Esophagus squamous epithelium (tissue), 5 donors: ENCODE results near the gene HPCAL1. TPM values are rescaled to one million over a fixed set of nuclear protein-coding genes. Genes with fewer than 3 reads are reported as not detected.

Source experiments
- DNase-seq: peaks from one replicate; lab custom pipeline; 2025; lab: John Stamatoyannopoulos, UW
- H3K27ac ChIP-seq, 4 donors: fragments of 200-600 bp; sonication (generic); one replicate each; pipeline ENCODE4 v1.5.1; 2016 to 2019; ENCODE audit warnings: mild to moderate bottlenecking in 1 of 4
- H3K27me3 ChIP-seq, 4 donors: fragments of 200-600 bp; sonication (generic); 1 replicate in 3 of 4; 2 replicates in 1 of 4; pipeline versions ENCODE4 v1.5.1 to v1.6.0; 2017 to 2021; ENCODE audit warnings: antibody characterized with exemption in 1 of 4
- H3K36me3 ChIP-seq, 3 donors: fragments of 200-600 bp; sonication (generic); one replicate each; pipeline ENCODE4 v1.5.1; 2016 to 2019
- H3K4me1 ChIP-seq, 3 donors: fragments of 200-600 bp; sonication (generic); one replicate each; pipeline ENCODE4 v1.5.1; 2017 to 2019
- H3K4me3 ChIP-seq, 4 donors: fragments of 200-600 bp; sonication (generic); 1 replicate in 3 of 4; 2 replicates in 1 of 4; pipeline ENCODE4 v1.5.1; 2016 to 2019; ENCODE audit warnings: mild to moderate bottlenecking in 2 of 4, moderate library complexity in 1 of 4
- H3K9me3 ChIP-seq, 3 donors: fragments of 200-600 bp; sonication (generic); one replicate each; pipeline ENCODE4 v1.5.1; 2016 to 2019
- CTCF ChIP-seq, 6 experiments: fragments of 450-650 bp in 4 of 6; fragments of 200-600 bp in 2 of 6; sonication (generic) in 2 of 6; IDR thresholded peaks; one replicate each; pipeline ENCODE4 v1.5.1; 2016 to 2019; ENCODE audit warnings: antibody characterized with exemption in 6 of 6, mild to moderate bottlenecking in 4 of 6, moderate library complexity in 4 of 6
- POLR2A ChIP-seq, 4 donors: fragments of 450-650 bp; IDR thresholded peaks; one replicate each; pipeline ENCODE4 v1.6.1; 2017; ENCODE audit warnings: antibody characterized with exemption in 4 of 4, mild to moderate bottlenecking in 4 of 4, moderate library complexity in 3 of 4
- WGBS, 2 donors: methylation state at CpG; one replicate each; pipeline ENCODE4 v1.1.5; 2018; 5-methylcytosine and 5-hydroxymethylcytosine counted together
- intact Hi-C: fragments of 100-400 bp; cut with DNase I; formaldehyde crosslinking; loops from one replicate; pipeline ENCODE4 v1.15.0; 2022
- total RNA-seq, 4 donors: library from RNA; depleted of rRNA; stranded (reverse); fragments of >200 nt; gene quantifications; one replicate each; pipeline ENCODE4 v1.1.0, GENCODE V29; 2016
- donor health status: DM: yes; HTN: yes; CAD: no.

HPCAL1 gene
- total RNA-seq, 4 donors from 2014 or later: 13.2 to 26.4 (median 20.5) TPM

- peaks cover 20 to 69% (median 32%) of the 10 kb centered on the region in 3 donors for H3K4me1 ChIP-seq
- intact Hi-C loops: no loop called here
- H3K27ac ChIP-seq: no peak overlapping the region
- no peaks in the 10 kb centered on the region for H3K27me3 ChIP-seq
- H3K36me3 ChIP-seq: no peaks in the 10 kb centered on the region
- H3K9me3 ChIP-seq: no peaks in the 10 kb centered on the region
- no peak overlapping the region for H3K4me3 ChIP-seq
- 77 to 85% methylated on average over 7 to 12 of the region's 14 CpGs for WGBS, 2 donors
- DNase-seq: no peak
- TF ChIP-seq POLR2A (IDR thresholded peaks at IDR 0.05): no peak
These were observed 84.3 kb downstream of the HPCAL1 start for GRCh38 chr2:10387033-10387432.

GRCh38 chr2:10388954-10389560, 86.4 kb downstream of the HPCAL1 start:
- DNase-seq: no peak
- 95% methylated on average over 10 of the region's 12 CpGs; no CpG with 5 or more reads in 1 of the 2 donors for WGBS, 2 donors
- H3K4me1 ChIP-seq: peaks cover 23 to 66% (median 30%) of the 10 kb centered on the region in 3 donors
- no peak overlapping the region for H3K27ac ChIP-seq
- no peak overlapping the region for H3K4me3 ChIP-seq
- intact Hi-C loops: no loop called here
- no peaks in the 10 kb centered on the region for H3K27me3 ChIP-seq
- H3K9me3 ChIP-seq: no peaks in the 10 kb centered on the region
- TF ChIP-seq POLR2A (IDR thresholded peaks at IDR 0.05) (no peak), CTCF (IDR thresholded peaks at IDR 0.05) (no peak)
- no peaks in the 10 kb centered on the region for H3K36me3 ChIP-seq

GRCh38 chr2:10389573-10389972, 86.9 kb downstream of the HPCAL1 start:
- 61 to 72% methylated on average over 5 of the region's 5 CpGs for WGBS, 2 donors
- no peaks in the 10 kb centered on the region for H3K9me3 ChIP-seq
- intact Hi-C loops: no loop called here

GRCh38 chr2:10390369-10390801, 87.7 kb downstream of the HPCAL1 start:
- TF ChIP-seq CTCF (IDR thresholded peaks at IDR 0.05) (no peak), POLR2A (IDR thresholded peaks at IDR 0.05) (no peak)
- Histone ChIP-seq H3K4me3 (no peak overlapping the region), H3K27ac (no peak overlapping the region), H3K36me3 (no peaks in the 10 kb centered on the region), H3K4me1 (peaks cover 19 to 61% (median 30%) of the 10 kb centered on the region in 3 donors), H3K27me3 (no peaks in the 10 kb centered on the region), H3K9me3 (no peaks in the 10 kb centered on the region)
- intact Hi-C loops: no loop called here
- 19 to 36% methylated on average over 4 of the region's 6 CpGs for WGBS, 2 donors
- no peak for DNase-seq

More at GRCh38 chr2:10389573-10389972, 86.9 kb downstream of the HPCAL1 start:
- Histone ChIP-seq H3K27me3 (no peaks in the 10 kb centered on the region), H3K4me1 (peaks cover 19 to 61% (median 30%) of the 10 kb centered on the region in 3 donors), H3K36me3 (no peaks in the 10 kb centered on the region), H3K27ac (no peak overlapping the region), H3K4me3 (no peak overlapping the region)
- DNase-seq: no peak
- no peak for TF ChIP-seq POLR2A (IDR thresholded peaks at IDR 0.05)
- TF ChIP-seq CTCF (IDR thresholded peaks at IDR 0.05): no peak

- DNase-seq: no peak
- 86 to 93% methylated on average over 5 of the region's 5 CpGs for WGBS, 2 donors
- Histone ChIP-seq H3K9me3 (no peaks in the 10 kb centered on the region), H3K36me3 (no peaks in the 10 kb centered on the region), H3K27me3 (no peaks in the 10 kb centered on the region), H3K27ac (no peak overlapping the region), H3K4me1 (peaks cover 19 to 52% (median 24%) of the 10 kb centered on the region in 3 donors), H3K4me3 (no peak overlapping the region)
- intact Hi-C loops: no loop called here
- TF ChIP-seq CTCF (IDR thresholded peaks at IDR 0.05): no peak
- no peak for TF ChIP-seq POLR2A (IDR thresholded peaks at IDR 0.05)
These were observed 89.4 kb downstream of the HPCAL1 start for GRCh38 chr2:10392100-10392499.
